NCI-H1694 (cell line): ENCODE data around the gene KLRB1.
"Not testable (repeated sequence)": the region's sequence is repeated elsewhere in the genome, so short reads cannot be mapped to it uniquely, and the experiment has no call there.

ENCODE experiments used
- DNase-seq: peaks from one replicate; lab custom pipeline; 2025; lab: John Stamatoyannopoulos, UW

Gene KLRB1

GRCh38 chr12:9619411-9620179 lies 11.9 kb upstream of the KLRB1 start:
- DNase-seq: no peak

- DNase-seq: not testable (repeated sequence)
These were observed 11.2 kb upstream of the KLRB1 start for GRCh38 chr12:9618906-9619305.

- DNase-seq: no peak
These were observed 9.4 kb upstream of the KLRB1 start for GRCh38 chr12:9617124-9617523.

GRCh38 chr12:9615420-9616136 lies 7.9 kb upstream of the KLRB1 start:
- DNase-seq: no peak

- DNase-seq: not testable (repeated sequence)
These were observed 2.9 kb upstream of the KLRB1 start for GRCh38 chr12:9610606-9611005.

- DNase-seq: no peak
These were observed 862 bp downstream of the KLRB1 start for GRCh38 chr12:9606736-9607372.

- no peak for DNase-seq
These were observed 1.5 kb downstream of the KLRB1 start for GRCh38 chr12:9606247-9606646.

- DNase-seq: no peak
These were observed 2.2 kb downstream of the KLRB1 start for GRCh38 chr12:9605483-9605882.

GRCh38 chr12:9604287-9604686 lies 3.4 kb downstream of the KLRB1 start:
- DNase-seq: no peak

GRCh38 chr12:9600426-9600825 lies 7.3 kb downstream of the KLRB1 start:
- not testable (repeated sequence) for DNase-seq

GRCh38 chr12:9598363-9598762 lies 9.4 kb downstream of the KLRB1 start:
- no peak for DNase-seq

GRCh38 chr12:9597365-9597764 lies 10.4 kb downstream of the KLRB1 start:
- no peak for DNase-seq

GRCh38 chr12:9590441-9590840 lies 17.3 kb downstream of the KLRB1 start:
- DNase-seq: no peak

GRCh38 chr12:9588749-9589148 lies 19.0 kb downstream of the KLRB1 start:
- DNase-seq: no peak

GRCh38 chr12:9587987-9588600 lies 19.6 kb downstream of the KLRB1 start:
- DNase-seq: no peak

GRCh38 chr12:9577729-9578128 lies 30.0 kb downstream of the KLRB1 start:
- DNase-seq: not testable (repeated sequence)

- not testable (repeated sequence) for DNase-seq
These were observed 40.6 kb downstream of the KLRB1 start for GRCh38 chr12:9567151-9567550.

- DNase-seq: not testable (repeated sequence)
These were observed 41.6 kb downstream of the KLRB1 start for GRCh38 chr12:9566113-9566512.

- DNase-seq: not testable (repeated sequence)
These were observed 43.3 kb downstream of the KLRB1 start for GRCh38 chr12:9564418-9564817.

- DNase-seq: not testable (repeated sequence)
These were observed 44.8 kb downstream of the KLRB1 start for GRCh38 chr12:9562841-9563453.

- not testable (repeated sequence) for DNase-seq
These were observed 62.2 kb downstream of the KLRB1 start for GRCh38 chr12:9545489-9545888.
